ENCODE measurements around the gene NR1D1.

The NR1D1 gene

DNA sequence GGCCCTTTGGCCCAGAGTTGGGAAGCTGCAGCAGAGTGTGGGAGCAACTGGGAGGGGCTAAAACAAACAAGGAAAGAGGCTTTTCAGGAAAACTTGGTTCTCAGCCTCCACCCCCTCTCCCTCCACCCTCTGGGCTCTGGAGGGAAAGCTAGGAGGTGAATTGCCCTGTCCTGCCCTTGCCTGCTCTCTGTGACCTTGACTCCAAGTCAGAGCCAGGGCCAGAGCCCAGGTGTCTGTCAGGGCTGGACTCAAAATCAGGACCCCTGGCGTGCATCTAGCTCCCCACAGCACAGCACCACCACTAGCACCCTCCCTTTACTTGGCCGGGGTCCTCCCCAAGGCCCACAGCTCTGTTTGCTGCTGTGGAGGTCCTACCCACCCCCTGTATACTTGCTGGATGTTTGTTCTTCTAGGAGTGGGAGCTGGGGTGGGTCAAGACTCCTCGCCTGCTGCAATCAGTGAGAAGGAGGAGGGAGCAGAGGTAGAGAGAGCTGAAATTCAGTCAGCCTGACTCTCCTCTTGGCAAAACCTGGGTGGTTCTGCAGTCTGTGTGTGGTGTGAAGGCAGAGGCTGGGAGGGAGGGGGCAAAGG lies 2.8 kb upstream of the NR1D1 start:
- DNase-seq (ENCODE audit: low read depth) = peak; percentile 1
- TF ChIP-seq POLR2A (IDR thresholded peaks at IDR 0.05; ENCODE audit: extremely low read depth, insufficient read length) = no peak
- TF ChIP-seq, protein P1, sequence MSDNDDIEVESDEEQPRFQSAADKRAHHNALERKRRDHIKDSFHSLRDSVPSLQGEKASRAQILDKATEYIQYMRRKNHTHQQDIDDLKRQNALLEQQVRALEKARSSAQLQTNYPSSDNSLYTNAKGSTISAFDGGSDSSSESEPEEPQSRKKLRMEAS (IDR thresholded peaks at IDR 0.05; ENCODE audit: low read depth, low read length) = no peak
- TF ChIP-seq, protein P2, sequence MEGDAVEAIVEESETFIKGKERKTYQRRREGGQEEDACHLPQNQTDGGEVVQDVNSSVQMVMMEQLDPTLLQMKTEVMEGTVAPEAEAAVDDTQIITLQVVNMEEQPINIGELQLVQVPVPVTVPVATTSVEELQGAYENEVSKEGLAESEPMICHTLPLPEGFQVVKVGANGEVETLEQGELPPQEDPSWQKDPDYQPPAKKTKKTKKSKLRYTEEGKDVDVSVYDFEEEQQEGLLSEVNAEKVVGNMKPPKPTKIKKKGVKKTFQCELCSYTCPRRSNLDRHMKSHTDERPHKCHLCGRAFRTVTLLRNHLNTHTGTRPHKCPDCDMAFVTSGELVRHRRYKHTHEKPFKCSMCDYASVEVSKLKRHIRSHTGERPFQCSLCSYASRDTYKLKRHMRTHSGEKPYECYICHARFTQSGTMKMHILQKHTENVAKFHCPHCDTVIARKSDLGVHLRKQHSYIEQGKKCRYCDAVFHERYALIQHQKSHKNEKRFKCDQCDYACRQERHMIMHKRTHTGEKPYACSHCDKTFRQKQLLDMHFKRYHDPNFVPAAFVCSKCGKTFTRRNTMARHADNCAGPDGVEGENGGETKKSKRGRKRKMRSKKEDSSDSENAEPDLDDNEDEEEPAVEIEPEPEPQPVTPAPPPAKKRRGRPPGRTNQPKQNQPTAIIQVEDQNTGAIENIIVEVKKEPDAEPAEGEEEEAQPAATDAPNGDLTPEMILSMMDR (IDR thresholded peaks at IDR 0.05; ENCODE audit: low read depth, low read length) = no peak
- TF ChIP-seq MYC (IDR thresholded peaks at IDR 0.05; ENCODE audit: low read depth, low read length) = no peak
- H3K4me3 ChIP-seq (ENCODE audit: low read depth, low read length) = no peak overlapping the region

DNA sequence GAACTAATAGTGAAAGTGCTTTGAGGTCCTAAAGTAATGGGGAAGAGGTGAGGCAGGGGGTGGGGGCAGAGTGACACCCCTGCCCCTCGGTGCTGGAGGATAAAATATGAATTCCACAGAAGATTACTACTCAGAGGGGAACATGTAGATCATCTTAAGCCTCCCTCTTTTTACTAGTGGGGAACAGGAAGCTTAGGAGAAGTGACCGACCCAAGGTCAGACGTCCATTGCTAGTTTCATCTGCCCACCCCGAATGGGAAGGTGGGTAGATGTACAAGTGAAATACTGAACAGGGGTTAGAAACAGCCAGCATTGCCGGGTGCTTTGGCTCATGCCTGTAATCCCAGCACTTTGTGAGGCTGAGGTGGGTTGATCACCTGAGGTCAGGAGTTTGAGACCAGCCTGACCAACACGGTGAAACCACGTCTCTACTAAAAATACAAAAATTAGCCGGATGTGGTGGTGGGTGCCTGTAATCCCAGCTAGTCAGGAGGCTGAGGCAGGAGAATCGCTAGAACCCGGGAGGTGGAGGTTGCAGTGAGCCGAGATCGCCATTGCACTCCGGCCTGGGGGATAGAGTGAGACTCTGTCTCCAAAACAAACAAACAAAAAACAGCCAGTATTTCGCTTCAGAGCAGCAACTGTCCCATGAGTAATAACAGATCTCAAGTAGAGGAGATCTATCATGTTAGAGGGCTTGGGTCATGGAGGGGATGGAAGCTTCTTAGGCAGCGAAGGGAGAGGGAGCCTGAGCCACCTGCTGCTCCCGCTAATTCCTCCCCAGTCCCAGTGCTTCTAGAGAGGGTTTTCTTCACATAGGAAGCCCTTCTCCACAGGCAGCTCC lies 1.2 kb upstream of the NR1D1 start:
- H3K4me3 ChIP-seq (ENCODE audit: low read depth, low read length) = no peak overlapping the region
- no peak for TF ChIP-seq MYC (IDR thresholded peaks at IDR 0.05; ENCODE audit: low read depth, low read length)
- DNase-seq (ENCODE audit: low read depth) = no peak

DNA sequence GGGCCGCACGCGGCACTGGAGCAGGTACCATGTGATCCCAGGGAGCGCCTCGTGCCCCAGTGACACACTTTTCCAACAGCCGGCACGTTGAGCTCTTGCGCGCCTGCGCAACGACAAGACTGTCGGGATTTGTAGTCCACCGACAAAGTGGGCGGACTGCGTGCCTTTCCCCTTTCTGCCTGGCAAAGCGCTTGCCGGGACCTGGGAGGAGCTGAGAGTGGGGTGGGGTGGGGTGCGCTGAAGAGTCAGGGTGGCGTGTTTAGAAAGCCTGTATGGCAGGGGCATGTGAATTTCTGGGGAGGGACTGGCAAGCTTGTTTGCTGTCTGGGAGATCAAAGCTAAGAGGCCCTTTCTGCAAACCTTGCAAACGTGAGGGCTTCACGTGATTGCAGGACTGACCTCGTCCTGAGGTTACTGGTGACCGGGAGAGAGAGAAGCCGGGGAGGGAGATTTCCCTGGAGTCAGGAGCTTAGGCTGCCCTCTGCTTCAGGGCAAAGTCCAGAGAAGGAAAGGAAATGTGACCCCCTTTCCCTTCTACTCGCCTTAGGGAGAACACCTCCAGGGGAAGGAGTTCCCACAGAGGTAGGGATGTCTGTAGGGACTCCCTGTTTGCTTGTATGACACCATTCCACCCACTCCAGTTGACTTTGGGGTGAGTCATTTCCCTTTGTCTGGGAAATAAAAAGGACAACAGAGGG lies 429 bp upstream of the NR1D1 start:
- TF ChIP-seq, protein P2 (IDR thresholded peaks at IDR 0.05; ENCODE audit: low read depth, low read length) = no peak
- TF ChIP-seq POLR2A (IDR thresholded peaks at IDR 0.05; ENCODE audit: extremely low read depth, insufficient read length) = peak; percentile 62
- peak; percentile 100 for TF ChIP-seq MYC (IDR thresholded peaks at IDR 0.05; ENCODE audit: low read depth, low read length)
- TF ChIP-seq, protein P1 (IDR thresholded peaks at IDR 0.05; ENCODE audit: low read depth, low read length) = peak; percentile 100
- peak overlapping the region; percentile 77 for H3K4me3 ChIP-seq (ENCODE audit: low read depth, low read length)
- peak; percentile 98 for DNase-seq (ENCODE audit: low read depth)

DNA sequence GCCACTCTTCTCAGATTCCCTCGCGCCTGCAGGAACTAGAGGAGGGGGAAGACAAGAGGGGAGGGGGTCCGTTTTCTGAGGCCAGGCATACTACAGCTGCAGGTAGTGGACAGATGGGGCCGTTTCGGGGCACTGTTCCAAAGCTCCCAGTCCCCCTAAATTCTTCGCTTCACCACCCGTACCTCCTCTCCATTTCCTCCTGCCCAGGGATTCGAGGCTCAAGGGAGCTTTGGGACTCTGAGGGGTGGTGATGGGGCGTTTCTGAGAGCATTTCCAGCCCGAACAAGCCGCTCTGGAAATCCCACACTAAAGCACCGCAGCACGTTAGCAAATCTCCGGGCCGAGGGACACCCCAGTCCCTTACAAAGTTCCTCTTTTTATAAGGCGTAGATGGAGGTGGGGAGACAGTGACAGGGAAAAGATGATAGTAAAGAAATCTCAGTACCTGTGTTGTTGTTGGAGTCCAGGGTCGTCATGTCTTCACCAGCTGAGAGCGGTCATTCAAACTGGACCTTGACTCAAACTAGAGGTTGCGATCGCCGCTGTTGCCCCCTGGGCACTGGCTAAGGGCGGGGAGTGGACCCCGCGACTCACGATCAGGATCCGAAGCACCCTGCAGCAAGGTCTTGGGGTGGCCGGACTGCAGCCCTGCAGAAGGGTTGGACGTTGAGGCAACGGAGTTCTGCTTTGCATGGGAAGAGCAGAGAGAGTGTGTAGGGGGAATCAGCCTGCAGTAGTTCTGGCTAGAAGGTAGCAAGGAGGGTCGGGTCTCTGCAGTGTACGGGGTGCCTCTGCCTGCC lies 570 bp downstream of the NR1D1 start:
- TF ChIP-seq, protein P1 (IDR thresholded peaks at IDR 0.05; ENCODE audit: low read depth, low read length) = no peak
- TF ChIP-seq POLR2A (IDR thresholded peaks at IDR 0.05; ENCODE audit: extremely low read depth, insufficient read length) (no peak), MYC (IDR thresholded peaks at IDR 0.05; ENCODE audit: low read depth, low read length) (peak; percentile 21; the same call in 1 of the 2 replicates)
- TF ChIP-seq, protein P2 (IDR thresholded peaks at IDR 0.05; ENCODE audit: low read depth, low read length) = no peak
- peak; percentile 71 for DNase-seq (ENCODE audit: low read depth)
- H3K4me3 ChIP-seq (ENCODE audit: low read depth, low read length) = peak overlapping the region; percentile 77

DNA sequence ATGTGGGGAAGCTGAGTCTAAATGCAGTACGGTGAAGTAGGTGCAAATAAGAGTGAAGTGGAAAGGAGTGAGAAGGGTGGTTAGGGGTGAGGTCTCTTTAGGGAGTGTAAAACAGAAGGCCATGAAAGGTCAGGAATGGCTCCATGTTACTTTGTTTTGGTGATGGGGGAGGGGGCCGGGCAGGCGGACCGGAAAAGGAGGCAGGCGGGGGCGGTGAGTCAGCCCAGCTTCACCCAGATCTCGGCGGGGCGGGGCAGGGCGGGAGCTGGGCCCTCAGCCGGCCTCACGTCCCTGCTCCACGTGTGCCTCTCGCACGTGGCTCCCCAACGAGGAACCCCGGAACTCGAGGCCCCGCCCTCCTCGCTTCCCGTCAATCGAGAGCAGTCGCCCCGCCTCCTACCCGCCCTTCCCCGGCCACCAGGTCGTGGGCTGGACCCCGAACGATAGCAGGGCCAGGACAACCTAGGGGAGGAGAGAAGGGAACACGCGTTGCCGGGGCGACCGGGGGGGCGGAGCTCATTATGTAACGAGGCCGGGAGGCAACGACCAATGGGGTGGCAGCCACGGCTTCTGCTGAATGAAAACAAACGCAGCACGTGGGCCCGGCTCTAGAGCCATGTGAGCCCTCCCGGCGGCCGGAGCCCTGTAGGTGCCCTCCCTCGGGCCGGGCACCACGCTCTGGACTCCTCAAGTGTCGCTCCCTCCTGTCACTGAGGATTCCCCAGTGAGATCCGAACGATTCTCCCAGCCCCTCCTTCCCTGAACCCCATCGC lies 1.4 kb downstream of the NR1D1 start:
- TF ChIP-seq POLR2A (IDR thresholded peaks at IDR 0.05; ENCODE audit: extremely low read depth, insufficient read length) = peak; percentile 37
- TF ChIP-seq, protein P2 (IDR thresholded peaks at IDR 0.05; ENCODE audit: low read depth, low read length) = no peak
- TF ChIP-seq MYC (IDR thresholded peaks at IDR 0.05; ENCODE audit: low read depth, low read length) = peak; percentile 100
- TF ChIP-seq, protein P1 (IDR thresholded peaks at IDR 0.05; ENCODE audit: low read depth, low read length) = peak; percentile 96
- peak overlapping the region; percentile 77 for H3K4me3 ChIP-seq (ENCODE audit: low read depth, low read length)
- DNase-seq (ENCODE audit: low read depth) = peak; percentile 100

All from NB4 (cell line).